Astrocyte (in vitro differentiated cells and primary cell): Measurements from ENCODE around the gene MLLT1.
A peak's percentile ranks its signal among the peaks of the same experiment; 100 is the strongest.

Experiments used
- EZH2 ChIP-seq: IDR thresholded peaks from 2 replicates; pipeline ENCODE4 v1.6.1; 2012; ENCODE audit warnings: mild to moderate bottlenecking, low read length, inconsistent platforms; ENCODE audit not compliant: insufficient read depth
- TF ChIP-seq, protein P1 (sequence below): IDR thresholded peaks from 2 replicates; pipeline ENCODE4 v1.5.1; 2011; ENCODE audit warnings: low read depth, mild to moderate bottlenecking, inconsistent platforms, low read length, moderate library complexity; ENCODE audit not compliant: insufficient read depth

DNA sequence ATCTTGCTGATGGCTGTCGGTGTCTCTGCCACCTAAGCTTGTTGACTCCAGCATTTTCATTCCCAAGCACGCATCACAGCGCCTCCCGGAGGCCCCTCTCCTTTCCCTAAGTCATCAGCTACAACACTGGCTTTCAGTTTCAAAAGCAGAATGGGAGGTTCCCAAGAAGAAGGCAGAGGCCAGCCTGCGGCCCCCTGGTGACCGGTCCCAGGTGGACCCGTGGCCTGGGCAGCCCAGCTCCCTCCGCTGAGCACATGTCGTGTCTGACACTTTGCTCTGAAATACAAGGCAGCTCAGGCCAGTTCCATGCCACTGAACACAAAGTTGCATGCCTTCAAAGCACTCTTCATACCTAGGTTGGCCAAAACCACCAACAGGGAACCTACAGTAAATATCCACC lies 8.5 kb downstream of the MLLT1 start:
- TF ChIP-seq EZH2 = no peak
- TF ChIP-seq, protein P1, sequence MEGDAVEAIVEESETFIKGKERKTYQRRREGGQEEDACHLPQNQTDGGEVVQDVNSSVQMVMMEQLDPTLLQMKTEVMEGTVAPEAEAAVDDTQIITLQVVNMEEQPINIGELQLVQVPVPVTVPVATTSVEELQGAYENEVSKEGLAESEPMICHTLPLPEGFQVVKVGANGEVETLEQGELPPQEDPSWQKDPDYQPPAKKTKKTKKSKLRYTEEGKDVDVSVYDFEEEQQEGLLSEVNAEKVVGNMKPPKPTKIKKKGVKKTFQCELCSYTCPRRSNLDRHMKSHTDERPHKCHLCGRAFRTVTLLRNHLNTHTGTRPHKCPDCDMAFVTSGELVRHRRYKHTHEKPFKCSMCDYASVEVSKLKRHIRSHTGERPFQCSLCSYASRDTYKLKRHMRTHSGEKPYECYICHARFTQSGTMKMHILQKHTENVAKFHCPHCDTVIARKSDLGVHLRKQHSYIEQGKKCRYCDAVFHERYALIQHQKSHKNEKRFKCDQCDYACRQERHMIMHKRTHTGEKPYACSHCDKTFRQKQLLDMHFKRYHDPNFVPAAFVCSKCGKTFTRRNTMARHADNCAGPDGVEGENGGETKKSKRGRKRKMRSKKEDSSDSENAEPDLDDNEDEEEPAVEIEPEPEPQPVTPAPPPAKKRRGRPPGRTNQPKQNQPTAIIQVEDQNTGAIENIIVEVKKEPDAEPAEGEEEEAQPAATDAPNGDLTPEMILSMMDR = peak; percentile 26
